Mucosa of descending colon (tissue), 3 donors: Measurements from ENCODE around the gene PEAK1. TPM values are rescaled to one million over a fixed set of nuclear protein-coding genes. Genes with fewer than 3 reads are reported as not detected.

ENCODE experiments used
- ATAC-seq: fragments of 200-7000 bp; cut with Tn5 transposase; one replicate; pipeline ENCODE4 v1.9.1; 2020; ENCODE audit warnings: mild to moderate bottlenecking, moderate library complexity
- DNase-seq, 3 donors: peaks; one replicate each; pipeline ENCODE4 v3.0.0-alpha.2; 2020
- H3K36me3 ChIP-seq: fragments of 200-600 bp; one replicate; pipeline ENCODE4 v1.8.0; 2021; ENCODE audit warnings: low read depth, mild to moderate bottlenecking
- H3K4me1 ChIP-seq: fragments of 200-600 bp; one replicate; pipeline ENCODE4 v1.8.0; 2021; ENCODE audit warnings: low read depth, mild to moderate bottlenecking
- H3K4me3 ChIP-seq: fragments of 200-600 bp; one replicate; pipeline ENCODE4 v1.8.0; 2021; ENCODE audit warnings: mild to moderate bottlenecking
- H3K9me3 ChIP-seq: fragments of 200-600 bp; one replicate; pipeline ENCODE4 v1.8.0; 2021; ENCODE audit warnings: mild to moderate bottlenecking
- intact Hi-C, 2 donors: fragments of 100-400 bp; cut with DNase I in 1 of 2; cut with micrococcal nuclease in 1 of 2; formaldehyde crosslinking; loops; one replicate each; pipeline versions ENCODE4 v1.11.0 to v1.11.1; 2022; cut with DNase I, micrococcal nuclease
- total RNA-seq, 3 donors: library from RNA; stranded (reverse); fragmentation: NEBNext Ultra II Directional in 2 of 3; extraction: Animal tissue kit (Norgen Biotek cat#: 25700) in 2 of 3; gene quantifications; one replicate each; pipeline versions ENCODE4 v1.2.1 to v1.2.4, GENCODE V29; 2021 to 2023
- TF ChIP-seq, protein P1 (sequence below): fragments of 200-600 bp; IDR thresholded peaks from one replicate; pipeline ENCODE4 v1.8.0; 2022; ENCODE audit warnings: antibody characterized with exemption, mild to moderate bottlenecking
- donor health status: DM: no; HTN: no; CAD: no; lungs with moderate emphysema.
- donor health status: DM: no; HTN: no; CAD: no.
- donor health status: DM: no; HTN: yes; CAD: no.

PEAK1 gene
- total RNA-seq, 3 donors from 2014 or later, result 47.9 to 75.3 (median 65.7) TPM

DNA sequence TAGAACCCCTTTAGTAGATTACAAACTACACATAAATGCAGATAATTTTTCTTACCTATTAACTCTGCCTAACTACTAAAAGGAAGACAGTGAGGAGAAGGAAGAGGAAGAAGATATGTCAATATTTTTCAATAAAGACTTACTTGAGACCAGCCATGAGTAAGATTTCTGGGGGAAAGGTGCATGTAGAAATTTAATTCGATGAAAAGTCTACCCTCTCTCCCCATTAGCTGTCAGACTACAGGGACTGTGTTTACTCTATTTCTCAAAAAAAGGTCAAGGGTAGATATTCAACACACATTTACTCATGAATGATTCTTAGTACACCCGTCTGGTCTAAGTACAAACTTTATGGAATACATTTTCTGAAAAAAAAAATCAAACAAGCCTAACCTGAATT, 355.8 kb downstream of the PEAK1 start:
- no peak for DNase-seq
- no peaks in the 10 kb centered on the region for H3K9me3 ChIP-seq
- ATAC-seq, result no peak
- no peaks in the 10 kb centered on the region for H3K36me3 ChIP-seq
- H3K4me1 ChIP-seq, result peaks cover 58% of the 10 kb centered on the region
- no peak overlapping the region for H3K4me3 ChIP-seq
- TF ChIP-seq, protein P1, sequence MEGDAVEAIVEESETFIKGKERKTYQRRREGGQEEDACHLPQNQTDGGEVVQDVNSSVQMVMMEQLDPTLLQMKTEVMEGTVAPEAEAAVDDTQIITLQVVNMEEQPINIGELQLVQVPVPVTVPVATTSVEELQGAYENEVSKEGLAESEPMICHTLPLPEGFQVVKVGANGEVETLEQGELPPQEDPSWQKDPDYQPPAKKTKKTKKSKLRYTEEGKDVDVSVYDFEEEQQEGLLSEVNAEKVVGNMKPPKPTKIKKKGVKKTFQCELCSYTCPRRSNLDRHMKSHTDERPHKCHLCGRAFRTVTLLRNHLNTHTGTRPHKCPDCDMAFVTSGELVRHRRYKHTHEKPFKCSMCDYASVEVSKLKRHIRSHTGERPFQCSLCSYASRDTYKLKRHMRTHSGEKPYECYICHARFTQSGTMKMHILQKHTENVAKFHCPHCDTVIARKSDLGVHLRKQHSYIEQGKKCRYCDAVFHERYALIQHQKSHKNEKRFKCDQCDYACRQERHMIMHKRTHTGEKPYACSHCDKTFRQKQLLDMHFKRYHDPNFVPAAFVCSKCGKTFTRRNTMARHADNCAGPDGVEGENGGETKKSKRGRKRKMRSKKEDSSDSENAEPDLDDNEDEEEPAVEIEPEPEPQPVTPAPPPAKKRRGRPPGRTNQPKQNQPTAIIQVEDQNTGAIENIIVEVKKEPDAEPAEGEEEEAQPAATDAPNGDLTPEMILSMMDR, result no peak
- intact Hi-C loops, result no loop called here

DNA sequence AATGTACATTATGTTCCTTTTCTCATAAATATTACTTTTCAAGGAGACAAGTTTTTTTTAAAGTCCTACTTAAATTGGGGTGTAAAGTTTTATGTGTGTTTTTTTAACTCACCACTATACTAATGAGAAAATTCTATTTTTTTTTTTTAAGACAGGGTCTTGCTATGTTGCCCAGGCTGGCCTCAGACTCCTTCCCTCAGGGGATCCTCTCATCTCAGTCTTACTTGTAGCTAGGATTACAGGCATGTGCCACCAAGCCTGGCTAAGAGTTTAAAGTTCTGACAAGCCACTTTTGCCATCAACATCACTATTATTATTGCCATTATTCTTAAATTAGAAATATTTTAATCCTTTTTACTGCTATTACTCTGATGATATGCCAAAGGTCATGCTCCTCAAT, 356.7 kb downstream of the PEAK1 start:
- Histone ChIP-seq H3K36me3 (no peaks in the 10 kb centered on the region), H3K4me3 (no peak overlapping the region), H3K4me1 (peaks cover 54% of the 10 kb centered on the region), H3K9me3 (no peaks in the 10 kb centered on the region)
- intact Hi-C loops, result no loop called here
- TF ChIP-seq, protein P1, result no peak
- ATAC-seq (no peak), DNase-seq (no peak)

DNA sequence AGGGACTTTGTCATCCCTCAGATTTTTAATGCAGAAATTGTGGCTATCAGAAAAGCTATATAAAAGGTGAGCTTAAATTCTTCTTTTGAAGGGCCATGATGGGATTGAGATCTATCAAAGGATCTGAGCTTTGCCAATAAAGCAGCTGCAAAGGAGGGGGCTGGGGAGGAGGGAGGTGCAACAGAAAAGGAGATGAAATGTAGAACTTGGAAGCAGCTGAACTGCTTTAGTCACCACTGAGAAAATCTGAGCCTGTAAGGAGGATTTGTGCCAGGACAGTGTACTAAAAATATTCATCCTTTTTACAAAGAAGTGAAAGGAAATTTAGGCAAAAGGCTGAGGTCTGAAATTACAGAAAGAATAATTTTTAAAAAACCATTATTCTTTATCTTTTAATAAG, 359.4 kb downstream of the PEAK1 start:
- intact Hi-C loops, result no loop called here
- H3K4me1 ChIP-seq, result peaks cover 37% of the 10 kb centered on the region
- no peak overlapping the region for H3K4me3 ChIP-seq
- H3K9me3 ChIP-seq, result no peaks in the 10 kb centered on the region
- ATAC-seq (no peak), DNase-seq (no peak)
- no peaks in the 10 kb centered on the region for H3K36me3 ChIP-seq
- TF ChIP-seq, protein P1, result no peak

DNA sequence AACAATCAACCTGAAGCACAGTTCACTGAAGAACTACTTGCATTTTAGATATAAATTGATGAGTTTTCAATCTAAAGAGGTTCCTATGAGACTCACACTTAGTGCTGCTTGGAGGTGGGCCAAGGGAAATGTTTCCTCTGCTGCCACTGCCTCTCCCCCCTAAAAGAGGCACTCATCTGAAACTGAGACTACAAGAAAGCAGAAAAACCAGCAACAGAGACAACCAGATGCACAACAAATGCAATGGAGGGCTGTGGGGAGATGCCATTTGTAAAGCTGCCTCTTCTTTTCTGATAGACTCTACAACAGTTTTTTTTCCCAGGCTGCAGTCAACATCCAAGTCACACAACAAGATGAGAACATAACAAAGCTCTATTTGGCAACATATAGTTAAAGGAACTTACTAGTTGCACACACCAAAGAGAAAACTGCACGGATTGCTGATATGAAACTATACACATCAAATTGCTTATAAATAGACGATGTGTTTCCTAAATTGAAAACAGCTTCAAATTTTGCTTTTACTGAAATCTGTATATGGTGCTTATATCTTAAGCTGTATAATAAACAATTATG, 360.0 kb downstream of the PEAK1 start:
- no peaks in the 10 kb centered on the region for H3K36me3 ChIP-seq
- intact Hi-C loops, result no loop called here
- H3K4me1 ChIP-seq, result peaks cover 31% of the 10 kb centered on the region
- DNase-seq, result no peak
- H3K9me3 ChIP-seq, result no peaks in the 10 kb centered on the region
- TF ChIP-seq, protein P1, result no peak
- H3K4me3 ChIP-seq, result no peak overlapping the region
- no peak for ATAC-seq

DNA sequence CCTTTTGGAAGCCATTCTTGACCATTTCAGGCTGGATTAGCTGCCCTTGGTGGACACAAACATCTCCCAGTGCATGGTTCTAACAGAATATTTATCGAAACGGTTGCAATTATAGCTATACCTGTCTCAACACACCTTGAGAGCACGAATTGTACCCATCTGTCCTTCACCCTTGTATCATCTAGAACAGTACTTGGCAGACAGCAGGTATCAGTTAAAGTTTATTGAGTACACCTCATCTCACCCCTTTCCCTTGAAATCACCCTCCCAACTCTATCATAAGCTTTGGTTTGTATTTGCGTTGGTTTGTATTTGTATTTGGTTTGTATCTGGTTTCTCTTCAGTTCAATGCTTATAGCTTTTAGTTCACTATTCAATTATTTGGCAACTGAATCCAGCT, 361.4 kb downstream of the PEAK1 start:
- DNase-seq (no peak), ATAC-seq (no peak)
- no peak overlapping the region for H3K4me3 ChIP-seq
- TF ChIP-seq, protein P1, result no peak
- no peaks in the 10 kb centered on the region for H3K9me3 ChIP-seq
- peaks cover 29% of the 10 kb centered on the region for H3K4me1 ChIP-seq
- intact Hi-C loops, result no loop called here
- no peaks in the 10 kb centered on the region for H3K36me3 ChIP-seq

DNA sequence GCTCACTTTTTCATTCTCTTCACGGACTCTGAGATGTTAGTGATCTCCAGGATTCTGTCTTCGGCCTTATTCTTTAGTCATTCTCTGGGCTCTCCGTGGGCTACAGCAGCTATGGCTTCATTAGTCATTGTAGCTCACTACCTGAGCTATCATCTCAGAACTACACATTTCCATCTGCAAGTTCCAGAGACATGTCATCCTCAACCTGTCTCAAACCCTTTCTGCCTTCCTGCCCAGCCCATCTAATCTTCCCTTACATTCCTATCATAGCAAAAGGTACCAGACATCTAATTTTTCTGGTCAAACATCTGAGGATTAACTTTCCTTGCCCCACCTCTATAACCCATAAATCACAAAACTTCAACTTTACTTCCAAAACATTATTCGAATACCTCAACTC, 362.2 kb downstream of the PEAK1 start:
- DNase-seq (no peak), ATAC-seq (no peak)
- Histone ChIP-seq H3K9me3 (no peaks in the 10 kb centered on the region), H3K4me1 (peaks cover 29% of the 10 kb centered on the region), H3K36me3 (no peaks in the 10 kb centered on the region), H3K4me3 (no peak overlapping the region)
- TF ChIP-seq, protein P1, result no peak
- intact Hi-C loops, result no loop called here
